HG03469 (cell line): ENCODE data around the gene CNTN2.

Source experiments
- ATAC-seq: cut with Tn5 transposase; IDR thresholded peaks from one replicate; pipeline ENCODE4 v1.9.1; 2021; ENCODE audit warnings: mild to moderate bottlenecking, moderate library complexity, moderate number of reproducible peaks; ENCODE audit not compliant: unreplicated experiment

CNTN2 gene

DNA sequence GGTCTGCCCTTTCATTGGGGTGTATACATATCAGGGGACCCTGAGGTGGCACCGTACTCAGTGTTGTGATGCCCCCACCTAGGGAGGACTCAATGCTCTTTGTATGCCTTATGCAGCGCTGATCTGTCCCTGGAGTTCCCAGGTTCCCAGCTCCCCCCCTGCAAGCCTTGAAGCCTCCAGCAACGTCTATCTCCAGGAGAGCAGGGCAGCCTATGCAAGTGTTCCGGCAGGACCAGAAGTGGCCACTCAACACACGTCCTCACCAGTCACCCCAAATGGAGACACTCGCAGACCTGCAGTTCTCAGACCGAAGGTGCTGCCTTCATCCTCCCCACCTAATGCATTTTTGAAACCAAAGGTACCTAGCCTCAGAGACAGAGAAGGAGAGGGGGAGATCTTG, 25.2 kb upstream of the CNTN2 start:
- no peak for ATAC-seq

GRCh38 chr1:205018381-205018780, 24.6 kb upstream of the CNTN2 start:
- no peak for ATAC-seq

GRCh38 chr1:205020466-205020865, 22.5 kb upstream of the CNTN2 start:
- no peak for ATAC-seq

DNA sequence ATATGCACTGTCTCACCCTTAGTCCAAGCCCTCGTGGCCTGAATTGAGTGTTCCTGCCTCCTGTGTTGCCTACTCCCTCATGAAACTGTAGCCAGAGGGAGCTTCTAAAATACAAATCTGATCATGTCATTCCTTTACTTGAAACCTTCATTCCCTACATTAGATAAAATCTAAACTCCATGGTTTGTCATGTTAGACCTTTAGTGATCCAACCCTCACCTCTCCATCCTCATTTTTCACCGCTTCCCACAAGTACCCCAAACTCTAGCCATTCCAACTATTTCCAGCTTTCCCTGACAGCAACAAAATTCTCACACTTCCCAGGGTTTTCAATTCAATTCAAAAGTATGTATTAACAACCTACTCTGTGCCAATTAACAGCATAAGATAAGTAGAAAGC, 18.3 kb upstream of the CNTN2 start:
- ATAC-seq = no peak

GRCh38 chr1:205025239-205025638, 17.8 kb upstream of the CNTN2 start:
- no peak for ATAC-seq

DNA sequence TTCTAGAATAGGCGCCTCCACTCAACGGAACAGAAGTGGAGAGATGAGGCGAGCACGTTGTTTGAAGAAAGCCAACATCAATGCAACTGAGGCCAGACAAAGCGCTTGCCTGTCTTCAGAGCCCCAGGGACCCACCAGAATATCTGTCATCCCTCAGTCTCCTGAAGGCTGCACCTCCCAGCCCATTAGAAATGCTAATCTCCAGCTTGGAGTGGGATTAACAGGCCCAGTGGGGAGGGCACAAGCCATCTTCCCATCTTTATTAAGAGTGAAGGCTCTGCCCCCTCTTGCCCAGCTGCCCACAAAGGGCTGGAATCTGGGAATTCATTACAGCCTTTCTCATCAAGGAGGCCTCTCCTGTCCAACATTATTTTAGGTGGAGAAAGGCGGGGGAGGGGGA, 16.8 kb upstream of the CNTN2 start:
- ATAC-seq = no peak

- ATAC-seq = no peak
These were observed 14.6 kb upstream of the CNTN2 start for GRCh38 chr1:205028390-205028789.

DNA sequence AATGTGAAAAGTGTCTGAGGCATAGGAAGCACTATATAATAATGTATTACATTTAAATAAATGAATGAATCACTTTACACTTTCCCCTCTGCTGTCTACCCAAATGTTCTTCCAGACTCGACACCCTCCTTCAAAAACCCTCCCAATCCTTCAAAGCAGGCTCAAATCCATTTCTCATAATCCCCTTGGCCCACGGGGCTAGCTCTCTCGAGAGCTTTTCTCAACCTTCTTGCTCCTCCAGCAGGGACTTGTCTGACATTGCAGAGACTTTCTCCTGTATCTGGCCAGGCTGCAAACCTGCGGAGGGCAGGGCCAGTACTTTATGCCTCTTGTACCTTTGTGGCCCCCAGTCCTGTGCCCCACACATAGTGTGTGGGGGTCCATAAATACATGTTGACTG, 14.1 kb upstream of the CNTN2 start:
- ATAC-seq = no peak

GRCh38 chr1:205030241-205030640, 12.8 kb upstream of the CNTN2 start:
- ATAC-seq = no peak

DNA sequence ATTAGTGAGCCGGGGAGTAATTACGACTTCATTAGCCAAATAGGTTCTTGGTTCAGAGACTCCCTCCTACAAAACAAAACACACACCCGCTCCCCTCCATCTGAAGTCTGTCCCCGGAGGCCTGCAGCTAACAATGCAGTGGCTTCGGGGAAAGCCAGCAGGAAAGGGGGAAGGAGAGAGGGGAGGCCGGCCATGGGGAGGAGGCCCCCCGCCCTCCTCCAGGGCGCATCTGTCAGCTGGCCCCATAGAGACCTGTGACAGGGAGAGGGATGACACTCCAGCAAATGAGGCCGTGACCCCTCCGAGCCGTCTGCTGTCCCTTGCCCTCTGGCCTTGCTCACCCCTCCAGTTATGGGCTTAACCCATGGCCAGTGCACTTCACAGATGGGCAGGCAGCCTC, 12.1 kb upstream of the CNTN2 start:
- ATAC-seq = no peak

DNA sequence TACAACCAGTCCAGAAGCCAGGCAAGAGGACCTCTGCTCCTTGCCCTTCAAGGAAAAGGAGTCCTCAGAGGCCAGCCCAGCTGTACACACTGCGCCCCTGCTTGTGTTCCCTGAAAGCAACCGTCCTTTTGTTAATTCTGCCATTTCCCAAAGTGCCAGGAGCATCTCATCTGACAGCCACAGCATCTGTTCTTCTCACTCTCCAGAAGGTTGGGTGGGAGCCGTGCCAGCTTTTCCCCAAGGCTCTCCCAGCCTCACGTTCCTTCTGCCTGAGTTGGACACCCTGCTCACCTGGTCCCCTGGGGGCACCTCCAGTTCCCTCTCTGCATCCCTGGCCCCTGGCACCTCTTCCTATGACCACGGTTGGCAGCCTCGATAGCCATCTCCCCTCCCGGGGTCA, 10.5 kb upstream of the CNTN2 start:
- ATAC-seq = no peak

DNA sequence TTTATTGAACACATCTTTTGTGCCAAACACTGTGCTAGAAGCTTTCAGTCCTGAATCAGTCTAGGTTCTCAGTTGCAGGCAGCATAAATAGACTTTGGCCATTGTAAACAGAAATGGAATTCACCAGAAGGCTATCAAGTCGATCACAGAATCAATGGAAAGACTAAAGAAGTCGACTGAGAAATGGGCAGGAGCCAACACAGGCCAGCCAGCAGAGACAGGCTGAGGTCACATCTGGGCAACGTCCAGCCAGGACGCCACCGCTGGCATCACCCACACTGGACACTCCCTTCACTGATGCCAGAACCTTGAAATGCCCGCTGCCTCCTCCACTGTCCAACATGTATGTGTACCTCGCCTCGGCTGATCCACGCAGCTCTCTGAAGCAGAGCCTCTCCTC, 5.5 kb upstream of the CNTN2 start:
- no peak for ATAC-seq

- no peak for ATAC-seq
These were observed 4.8 kb upstream of the CNTN2 start for GRCh38 chr1:205038132-205038786.

DNA sequence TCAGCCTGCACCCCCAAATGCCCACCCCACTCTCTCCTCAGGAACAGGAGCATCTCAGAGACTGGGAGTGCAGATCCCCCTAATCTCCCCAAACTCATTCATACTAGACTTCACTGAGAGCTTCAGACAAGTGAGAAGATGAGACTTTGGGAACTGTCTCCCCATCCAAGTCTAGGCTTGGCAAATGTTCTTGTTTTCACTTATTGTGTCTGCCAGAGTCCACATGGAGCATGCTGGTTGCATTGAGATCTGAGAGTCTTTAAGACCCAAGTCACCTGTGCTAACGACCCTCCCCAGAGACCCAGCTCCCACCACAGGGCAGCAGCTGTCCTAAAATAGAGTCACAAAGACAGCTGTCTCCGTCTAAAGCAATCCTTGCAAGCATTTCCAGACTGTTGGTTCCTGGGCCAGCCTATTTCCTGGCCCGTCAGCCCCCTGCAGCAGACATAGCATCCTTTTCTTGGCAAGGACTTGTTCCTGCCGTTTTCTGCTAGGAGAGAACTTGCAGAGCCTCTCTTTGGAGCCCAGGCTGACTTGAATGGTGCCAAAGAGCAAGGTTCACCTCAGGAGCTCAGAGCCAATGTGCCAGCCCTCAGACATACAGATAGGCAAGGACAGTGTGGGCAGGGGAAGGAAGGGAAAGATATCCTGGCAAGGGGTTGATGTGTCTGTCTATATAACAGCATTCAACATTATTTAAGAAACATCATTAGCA, 1.9 kb upstream of the CNTN2 start:
- ATAC-seq = no peak

DNA sequence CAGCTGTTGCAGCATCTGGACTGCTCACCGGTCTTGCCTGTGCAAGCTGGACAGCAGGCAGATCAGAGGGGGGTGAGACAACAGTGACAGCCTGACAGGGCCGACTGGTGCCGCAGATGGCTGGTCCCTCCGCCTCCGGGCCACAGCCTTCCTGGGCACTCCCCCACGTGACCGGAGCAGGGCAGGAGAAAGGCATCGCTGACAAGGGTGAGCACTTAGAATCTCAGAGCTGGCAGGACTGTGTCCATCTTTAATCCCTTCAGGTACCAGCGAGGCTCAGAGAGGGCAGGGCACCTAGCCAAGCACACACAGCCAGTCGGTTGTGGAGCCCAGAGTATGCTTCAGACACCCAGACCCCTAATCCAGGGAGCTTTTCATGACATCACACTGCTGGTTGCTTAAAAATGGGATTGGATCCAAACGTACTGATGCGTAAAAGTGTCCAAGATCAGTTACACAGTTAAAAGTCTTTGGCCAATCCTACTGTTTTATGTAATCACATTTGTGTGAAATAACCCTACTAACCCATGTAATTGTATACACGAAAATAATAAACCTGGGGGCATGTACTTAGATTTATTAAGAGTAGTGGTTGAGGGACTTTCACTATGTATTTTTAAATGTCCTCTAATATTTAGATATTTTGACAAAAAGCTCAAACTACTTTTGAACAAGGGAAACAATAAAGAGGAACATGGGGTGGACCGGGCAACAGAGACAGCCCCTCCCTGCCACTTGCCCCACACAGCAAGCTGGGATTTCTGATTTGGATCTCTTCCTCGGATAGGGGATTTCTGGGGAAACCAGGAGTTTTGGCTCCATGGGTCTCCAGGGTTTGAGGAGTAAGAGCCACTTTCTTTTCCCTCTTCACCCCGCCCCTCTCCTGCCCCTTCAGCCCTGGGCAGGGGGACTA, 758 bp upstream of the CNTN2 start:
- no peak for ATAC-seq

DNA sequence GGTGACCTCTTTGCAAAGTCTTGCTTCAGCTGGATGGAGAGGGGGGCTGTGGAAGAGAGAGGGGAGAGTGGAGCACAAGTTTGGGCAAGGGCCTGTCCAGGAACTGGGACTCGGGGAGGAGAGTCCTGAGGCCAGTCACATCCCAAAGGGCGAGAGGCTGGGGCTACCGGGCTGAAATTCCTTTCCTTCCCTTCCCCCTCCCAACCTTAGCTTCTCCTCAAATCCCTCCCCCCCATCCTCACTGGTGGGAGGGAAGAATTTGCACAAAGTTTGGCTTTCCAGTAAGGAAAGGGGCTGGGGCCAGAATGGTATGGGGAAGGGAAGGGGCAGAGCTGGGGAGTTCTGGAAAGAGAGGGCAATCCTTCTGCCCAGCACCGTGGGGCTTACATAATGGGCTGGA, 854 bp downstream of the CNTN2 start:
- no peak for ATAC-seq

DNA sequence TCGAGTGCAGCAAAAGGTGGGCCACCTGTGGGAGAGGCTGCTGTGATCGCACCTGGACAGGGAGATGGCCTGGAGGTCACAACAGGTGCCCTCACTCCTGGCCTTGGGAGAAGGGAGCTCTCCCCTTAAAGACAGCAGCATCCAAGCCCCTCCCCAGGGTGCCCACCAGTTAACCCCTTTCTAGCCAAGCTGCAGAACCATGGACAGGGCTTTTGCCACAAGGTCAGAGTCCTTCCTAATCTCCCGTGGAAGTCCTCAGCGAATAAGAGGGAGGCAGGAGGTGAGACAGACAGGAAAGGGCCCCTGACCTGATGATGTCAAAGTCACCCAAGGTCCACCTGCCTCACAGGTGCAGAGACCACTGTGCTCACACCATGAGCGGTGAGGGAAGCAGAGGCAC, 1.7 kb downstream of the CNTN2 start:
- ATAC-seq = no peak

GRCh38 chr1:205045146-205045545, 2.1 kb downstream of the CNTN2 start:
- ATAC-seq = no peak

DNA sequence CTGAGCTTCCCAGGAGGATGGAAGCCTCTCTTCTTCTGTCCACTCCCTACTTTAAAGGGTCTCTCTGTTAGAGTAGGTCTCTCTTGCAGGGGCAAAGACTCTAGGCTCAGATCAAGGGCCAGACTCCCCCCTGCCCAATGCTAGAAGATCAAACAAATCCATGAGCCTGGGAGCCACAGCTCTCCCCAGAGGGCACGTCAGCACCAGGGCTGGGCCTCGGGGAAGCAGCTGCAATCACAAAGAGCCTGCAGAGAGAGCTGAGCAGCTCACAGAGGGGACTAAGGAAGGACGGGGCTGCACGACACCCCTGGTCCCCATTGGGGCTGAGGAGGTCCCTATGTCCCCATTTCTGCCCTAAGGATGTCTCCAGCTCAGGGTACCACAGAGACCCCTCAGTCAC, 3.9 kb downstream of the CNTN2 start:
- ATAC-seq = no peak

- ATAC-seq = no peak
These were observed 4.8 kb downstream of the CNTN2 start for GRCh38 chr1:205047764-205048231.

GRCh38 chr1:205048382-205048781, 5.4 kb downstream of the CNTN2 start:
- no peak for ATAC-seq

DNA sequence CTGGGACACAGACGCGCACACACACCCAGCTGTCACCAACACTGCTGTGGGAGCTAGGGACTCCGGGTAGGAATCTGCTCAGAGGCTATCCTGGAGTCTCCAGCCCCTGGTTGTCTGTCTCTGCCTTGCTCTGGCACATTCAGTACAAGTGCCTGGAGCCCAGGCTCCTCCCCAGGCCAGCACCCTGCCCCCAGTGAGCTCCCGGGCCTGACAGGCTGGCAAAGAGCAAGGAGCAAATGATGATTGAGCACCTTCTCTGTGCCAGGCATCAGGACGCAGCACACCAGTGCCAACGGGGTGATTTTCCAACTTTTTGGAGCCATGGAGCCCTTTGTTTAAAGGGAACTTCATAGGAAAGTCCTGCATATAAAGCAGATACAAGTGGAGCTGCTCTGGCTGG, 6.5 kb downstream of the CNTN2 start:
- ATAC-seq = no peak
